ENCODE measurements around the gene KRT33B. TPM values are rescaled to one million over a fixed set of nuclear protein-coding genes. Genes with fewer than 3 reads are reported as not detected.

Gene KRT33B
- total RNA-seq, 1 donor from 2014 or later: not detected

- Histone ChIP-seq H3K9me3 (no peaks in the 10 kb centered on the region), H3K27me3 (no peaks in the 10 kb centered on the region), H3K4me3 (no peak overlapping the region), H3K36me3 (no peaks in the 10 kb centered on the region), H3K4me1 (no peaks in the 10 kb centered on the region), H3K27ac (no peak overlapping the region)
- no peak for DNase-seq (ENCODE audit: low spot score in 2 of 2)
- intact Hi-C loops (cut with DNase I): no loop called here
- TF ChIP-seq CTCF (IDR thresholded peaks at IDR 0.05): no peak
Observed at GRCh38 chr17:41334385-41335305, 35.0 kb downstream of the KRT33B start.

GRCh38 chr17:41333836-41334235, 35.8 kb downstream of the KRT33B start:
- H3K4me1 ChIP-seq: no peaks in the 10 kb centered on the region
- H3K4me3 ChIP-seq: no peak overlapping the region
- H3K36me3 ChIP-seq: no peaks in the 10 kb centered on the region
- TF ChIP-seq CTCF (IDR thresholded peaks at IDR 0.05): no peak
- no peak overlapping the region for H3K27ac ChIP-seq
- H3K9me3 ChIP-seq: no peaks in the 10 kb centered on the region
- no peak for DNase-seq (ENCODE audit: low spot score in 2 of 2)
- no peaks in the 10 kb centered on the region for H3K27me3 ChIP-seq
- intact Hi-C loops (cut with DNase I): no loop called here

- TF ChIP-seq CTCF (IDR thresholded peaks at IDR 0.05): no peak
- Histone ChIP-seq H3K4me3 (no peak overlapping the region), H3K36me3 (no peaks in the 10 kb centered on the region), H3K4me1 (no peaks in the 10 kb centered on the region), H3K9me3 (no peaks in the 10 kb centered on the region), H3K27me3 (no peaks in the 10 kb centered on the region), H3K27ac (no peak overlapping the region)
- DNase-seq (ENCODE audit: low spot score in 2 of 2): no peak
- intact Hi-C loops (cut with DNase I): no loop called here
Observed at GRCh38 chr17:41333098-41333497, 36.5 kb downstream of the KRT33B start.

GRCh38 chr17:41332239-41332638, 37.4 kb downstream of the KRT33B start:
- Histone ChIP-seq H3K36me3 (no peaks in the 10 kb centered on the region), H3K4me1 (no peaks in the 10 kb centered on the region), H3K9me3 (no peaks in the 10 kb centered on the region), H3K27me3 (no peaks in the 10 kb centered on the region), H3K27ac (no peak overlapping the region), H3K4me3 (no peak overlapping the region)
- no peak for DNase-seq (ENCODE audit: low spot score in 2 of 2)
- TF ChIP-seq CTCF (IDR thresholded peaks at IDR 0.05): no peak
- intact Hi-C loops (cut with DNase I): no loop called here

GRCh38 chr17:41331606-41332005, 38.0 kb downstream of the KRT33B start:
- H3K4me1 ChIP-seq: no peaks in the 10 kb centered on the region

More at GRCh38 chr17:41331606-41332005, 38.0 kb downstream of the KRT33B start:
- Histone ChIP-seq H3K9me3 (no peaks in the 10 kb centered on the region), H3K4me3 (no peak overlapping the region), H3K27ac (no peak overlapping the region), H3K27me3 (no peaks in the 10 kb centered on the region), H3K36me3 (no peaks in the 10 kb centered on the region)
- DNase-seq (ENCODE audit: low spot score in 2 of 2): no peak
- intact Hi-C loops (cut with DNase I): no loop called here
- TF ChIP-seq CTCF (IDR thresholded peaks at IDR 0.05): no peak

Measured in ascending aorta (tissue), 2 donors.